NCI-H345 treated with DMSO at 0.1 percent for 48 hours (cell line): ENCODE data around the gene SFI1.
"Not testable (repeated sequence)": the region's sequence is repeated elsewhere in the genome, so short reads cannot be mapped to it uniquely, and the experiment has no call there.

ENCODE experiments used
- DNase-seq: peaks from one replicate; lab custom pipeline; 2025; ENCODE audit not compliant: unreplicated experiment; lab: John Stamatoyannopoulos, UW

The SFI1 gene

GRCh38 chr22:31492151-31492550, 4.2 kb upstream of the SFI1 start:
- DNase-seq = no peak

DNA sequence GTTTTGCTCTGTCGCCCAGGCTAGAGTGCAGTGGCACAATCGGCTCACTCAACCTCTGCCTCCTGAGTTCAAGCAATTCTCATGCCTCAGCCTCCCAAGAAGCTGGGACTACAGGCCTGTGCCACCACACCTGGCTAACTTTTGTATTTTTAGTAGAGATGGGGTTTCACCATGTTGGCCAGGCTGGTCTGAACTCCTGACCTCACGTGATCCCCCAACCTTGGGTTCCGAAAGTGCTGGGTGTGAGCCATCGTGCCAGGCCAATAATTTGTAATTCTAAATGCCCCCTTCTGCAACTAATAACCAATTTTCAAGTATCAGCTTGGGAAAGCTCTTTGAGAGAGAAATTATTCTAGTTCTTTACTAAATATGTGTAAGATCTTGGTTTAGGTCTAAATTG, 3.0 kb upstream of the SFI1 start:
- not testable (repeated sequence) for DNase-seq

GRCh38 chr22:31495343-31495742, 993 bp upstream of the SFI1 start:
- no peak for DNase-seq

DNA sequence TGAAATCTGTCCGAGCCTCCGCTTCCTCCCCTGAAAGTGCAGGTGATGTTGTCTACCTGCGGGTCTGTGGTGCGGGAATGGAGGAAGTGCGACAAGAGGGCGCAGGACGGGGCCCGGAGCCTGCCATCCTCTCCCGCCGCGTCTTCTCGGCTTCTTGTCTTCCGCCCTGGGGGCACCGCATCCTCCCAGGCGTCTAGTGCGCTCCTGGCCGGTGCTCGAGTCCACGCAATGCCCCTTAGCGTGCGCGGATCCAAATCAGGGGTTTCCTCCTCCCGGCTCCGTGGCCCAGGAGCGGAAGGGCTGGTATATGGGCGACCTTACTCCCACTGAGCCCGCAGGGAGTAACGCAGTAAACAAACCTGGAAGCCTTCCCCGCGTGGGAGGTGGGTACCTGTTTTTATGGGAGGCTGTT, 405 bp downstream of the SFI1 start:
- DNase-seq = peak; percentile 2

DNA sequence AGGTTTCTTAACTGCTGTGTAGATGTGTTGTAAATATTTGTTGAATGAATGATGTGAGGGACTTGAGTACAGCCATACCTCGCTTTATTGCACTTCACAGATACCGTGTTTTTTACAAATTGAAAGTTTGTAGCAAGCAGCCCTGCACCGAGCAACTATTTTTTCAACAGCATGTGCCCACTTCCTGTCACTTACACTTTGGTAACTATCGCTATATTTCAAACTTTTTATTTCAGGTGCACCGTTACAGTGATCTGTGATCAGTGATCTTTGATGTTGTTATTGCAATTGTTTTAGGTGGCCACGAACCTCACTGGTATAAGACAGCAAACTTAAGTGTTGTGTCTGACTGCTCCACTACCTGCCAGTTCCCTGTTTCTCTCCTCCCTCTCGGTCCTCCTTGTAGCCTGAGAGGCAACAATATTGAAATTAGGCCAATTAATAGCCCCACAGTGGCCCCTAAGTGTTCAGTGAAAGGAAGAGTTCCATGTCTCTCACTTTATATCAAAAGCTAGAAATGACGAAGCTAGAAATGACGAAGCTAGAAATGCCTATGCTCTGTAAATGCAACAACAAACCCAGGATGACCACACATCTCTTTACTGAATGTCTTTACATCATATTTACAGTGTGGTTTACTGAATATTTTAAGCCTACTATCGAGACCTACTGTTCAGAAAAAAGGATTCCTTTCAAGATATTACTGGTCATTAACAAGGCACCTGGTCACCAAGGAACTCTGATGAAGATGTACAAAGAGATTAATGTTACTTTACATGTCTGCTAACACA, 1.0 kb downstream of the SFI1 start:
- DNase-seq = no peak

GRCh38 chr22:31501738-31502137, 5.4 kb downstream of the SFI1 start:
- DNase-seq = no peak

GRCh38 chr22:31503211-31503964, 7.1 kb downstream of the SFI1 start:
- no peak for DNase-seq

DNA sequence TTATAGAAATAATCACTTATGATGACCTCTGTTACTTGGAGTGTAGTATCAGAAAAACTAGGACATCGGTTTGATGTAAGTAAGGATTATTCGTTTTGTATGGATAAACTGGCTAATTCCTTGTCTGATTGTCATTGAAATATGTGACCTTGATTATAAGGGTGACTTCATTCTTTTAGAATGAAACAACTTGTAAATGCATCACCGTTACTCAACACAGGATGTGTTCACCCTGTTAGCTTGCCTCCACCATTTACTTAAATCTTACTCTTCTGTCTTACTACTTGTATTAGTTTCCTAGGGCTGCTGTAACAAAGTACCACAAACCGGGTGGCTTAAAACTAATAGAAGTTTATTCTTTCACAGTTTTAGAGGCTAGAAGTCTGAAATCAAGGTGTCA, 7.9 kb downstream of the SFI1 start:
- DNase-seq = no peak

DNA sequence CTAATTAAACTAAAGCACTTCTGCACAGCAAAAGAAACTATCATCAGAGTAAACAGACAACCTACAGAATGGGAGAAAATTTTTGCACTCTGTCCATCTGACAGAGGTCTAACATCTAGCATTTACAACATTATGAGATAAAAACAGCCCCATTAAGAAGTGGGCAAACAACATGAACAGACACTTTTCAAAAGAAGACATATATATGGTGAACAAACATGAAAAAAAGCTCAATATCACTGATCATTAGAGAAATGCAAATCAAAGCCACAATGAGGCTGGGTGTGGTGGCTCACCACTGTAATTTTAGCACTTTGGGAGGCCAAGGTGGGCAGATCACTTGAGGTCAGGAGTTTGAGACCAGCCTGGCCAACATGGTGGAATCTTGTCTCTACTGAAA, 11.2 kb downstream of the SFI1 start:
- DNase-seq = not testable (repeated sequence)

DNA sequence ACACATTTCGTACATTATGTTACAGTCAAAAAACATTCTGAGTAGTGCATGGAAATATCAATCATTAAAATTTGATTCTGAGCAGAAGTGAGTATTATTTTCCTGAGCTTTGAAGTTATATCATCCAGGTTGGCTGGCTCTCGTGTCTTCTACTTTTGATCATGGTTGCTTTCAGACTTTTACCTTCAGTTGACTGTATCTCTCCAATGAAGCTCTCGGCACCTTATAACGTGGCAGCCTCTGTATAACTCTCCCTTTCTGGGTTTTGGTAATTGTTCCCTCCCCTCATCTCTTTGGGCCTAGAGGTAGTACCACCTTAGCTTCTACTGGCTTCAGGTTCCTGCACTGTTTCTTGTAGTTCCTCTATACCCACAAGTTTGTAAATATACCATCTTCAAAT, 12.2 kb downstream of the SFI1 start:
- no peak for DNase-seq

DNA sequence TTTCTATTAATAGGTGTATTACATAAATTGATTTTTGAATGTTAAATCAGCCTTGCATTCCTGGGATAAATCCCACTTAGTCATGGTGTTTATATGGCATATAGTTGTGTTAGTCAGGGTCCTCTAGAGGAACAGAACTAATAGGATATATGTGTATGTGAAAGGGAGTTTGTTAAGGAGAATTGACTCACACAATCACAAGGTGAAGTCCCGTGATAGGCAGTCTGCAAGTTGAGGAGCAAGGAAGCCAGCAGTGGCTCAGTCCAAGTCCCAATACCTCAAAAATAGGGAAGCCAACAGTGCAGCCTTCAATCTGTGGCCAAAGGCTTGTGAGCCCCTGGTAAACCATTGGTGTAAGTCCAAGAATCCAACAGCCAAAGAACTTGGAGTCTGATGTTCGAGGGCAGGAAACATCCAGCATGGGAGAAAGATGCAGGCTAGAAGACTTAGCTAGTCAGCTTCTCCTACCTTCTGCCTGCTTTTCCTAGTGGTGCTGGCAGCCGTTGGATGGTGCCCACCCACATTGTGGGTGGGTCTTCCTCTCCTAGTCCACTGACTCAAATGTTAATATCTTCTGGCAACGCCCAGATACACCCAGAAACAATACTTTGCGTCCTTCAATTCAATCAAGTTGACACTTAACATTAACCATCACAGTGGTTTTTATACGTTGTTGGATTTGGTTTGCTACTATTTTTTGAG, 12.9 kb downstream of the SFI1 start:
- DNase-seq = no peak

- DNase-seq = no peak
These were observed 23.7 kb downstream of the SFI1 start for GRCh38 chr22:31520051-31520450.

DNA sequence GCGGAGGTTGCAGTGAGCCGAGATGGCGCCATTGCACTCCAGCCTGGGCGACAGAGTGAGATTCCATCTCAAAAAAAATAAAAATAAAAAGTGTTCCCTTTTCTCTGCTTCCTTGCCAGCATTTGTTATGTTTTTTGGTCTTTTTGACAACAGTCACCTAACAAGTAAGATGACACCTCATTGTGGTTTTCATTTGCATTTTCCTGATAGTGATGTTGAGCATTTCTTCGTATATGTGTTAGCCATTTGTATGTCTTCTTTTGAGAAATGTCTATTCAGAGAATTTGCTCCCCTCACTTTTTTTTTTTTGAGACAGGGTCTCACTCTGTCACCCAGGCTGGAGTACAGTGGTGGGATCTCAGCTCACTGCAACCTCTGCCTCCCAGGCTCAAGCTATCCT, 27.8 kb downstream of the SFI1 start:
- DNase-seq = not testable (repeated sequence)

GRCh38 chr22:31526270-31526669, 29.9 kb downstream of the SFI1 start:
- DNase-seq = no peak

- no peak for DNase-seq
These were observed 34.5 kb downstream of the SFI1 start for GRCh38 chr22:31530823-31531195.

DNA sequence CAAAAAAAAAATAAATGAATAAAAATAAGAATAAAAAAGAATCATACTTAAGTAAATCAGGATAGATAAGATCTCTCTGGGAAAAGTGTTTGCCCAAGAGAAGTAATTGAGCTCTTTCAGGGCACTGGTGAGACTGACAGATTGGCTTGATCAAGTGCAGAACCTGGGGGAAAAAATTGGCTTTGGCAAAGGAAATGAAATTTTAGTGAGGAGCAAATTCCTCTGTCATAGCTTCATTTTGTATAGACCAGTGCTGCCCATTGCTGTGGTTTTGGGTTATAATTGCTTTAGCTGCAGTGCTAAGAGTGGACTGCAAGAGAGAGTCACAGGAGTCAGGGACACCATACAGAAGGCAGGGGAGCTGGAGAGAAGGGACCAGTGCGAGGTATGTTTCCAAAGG, 35.7 kb downstream of the SFI1 start:
- no peak for DNase-seq

GRCh38 chr22:31533374-31533773, 37.0 kb downstream of the SFI1 start:
- no peak for DNase-seq

DNA sequence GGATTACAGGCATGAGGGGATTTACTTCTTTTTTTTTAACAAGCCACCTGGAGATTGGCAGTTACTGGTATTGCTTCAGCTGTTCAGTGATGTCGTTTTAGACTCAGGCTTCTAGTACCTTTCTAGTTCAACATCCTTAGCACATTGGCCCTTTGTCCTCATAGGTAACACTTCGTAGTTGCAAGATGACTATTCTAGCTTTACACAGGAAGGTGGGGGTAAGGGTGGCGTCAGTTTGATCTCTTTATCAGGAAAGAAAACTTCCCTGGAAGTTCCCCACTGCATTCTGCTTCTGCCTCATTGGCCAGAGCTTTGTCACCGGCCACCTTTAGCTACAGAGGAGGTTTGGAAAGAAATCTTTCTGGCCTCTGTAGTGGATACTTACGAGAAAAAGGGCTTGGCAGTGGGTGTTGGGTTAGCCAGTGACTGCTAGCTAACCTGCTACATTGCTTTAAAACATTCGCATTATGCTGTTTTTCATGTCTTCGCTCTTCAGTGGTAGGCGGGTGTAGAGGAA, 40.7 kb downstream of the SFI1 start:
- DNase-seq = no peak

GRCh38 chr22:31538815-31539214, 42.5 kb downstream of the SFI1 start:
- DNase-seq = no peak

- not testable (repeated sequence) for DNase-seq
These were observed 43.8 kb downstream of the SFI1 start for GRCh38 chr22:31540166-31540565.

GRCh38 chr22:31540966-31541365, 44.6 kb downstream of the SFI1 start:
- no peak for DNase-seq
